Measurements from ENCODE around the gene FYB2.

Gene FYB2

DNA sequence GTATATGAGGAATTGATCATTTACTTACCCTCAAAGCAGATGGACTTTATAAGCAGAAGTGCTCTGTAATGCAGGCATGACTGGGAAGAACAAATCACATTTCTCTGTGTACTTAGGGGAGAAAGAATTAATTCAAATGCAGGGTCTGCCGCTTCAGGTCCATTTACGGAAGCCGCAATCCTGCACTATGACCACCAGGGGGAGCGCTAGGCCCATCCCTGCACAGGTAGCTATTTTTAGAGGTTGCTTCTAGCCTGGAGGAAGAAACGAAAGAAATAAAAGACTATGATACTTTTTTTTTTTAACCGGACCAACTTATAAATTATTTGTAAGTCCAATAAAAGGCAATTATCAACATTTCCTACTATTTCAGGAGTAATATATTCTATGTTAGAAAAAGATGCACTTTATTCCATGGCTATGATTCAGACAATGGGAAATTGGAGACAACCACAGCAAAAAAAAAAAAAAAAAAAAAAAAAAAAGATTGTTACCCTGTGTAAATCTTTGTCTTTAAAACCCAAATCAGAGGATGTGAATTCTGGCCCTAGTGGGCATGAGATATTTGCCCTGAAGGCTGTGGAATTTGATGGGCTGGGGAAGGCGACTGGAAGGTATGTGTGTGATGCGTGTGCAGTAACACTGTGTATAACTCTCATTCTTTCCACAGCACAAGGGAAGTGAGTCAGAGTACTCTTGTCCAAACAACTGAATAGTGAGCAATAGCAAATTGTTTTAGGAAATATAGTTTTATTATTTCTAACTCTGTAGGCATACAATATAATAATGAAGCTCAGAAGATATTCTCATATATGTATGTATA lies 12.9 kb upstream of the FYB2 start:
- DNase-seq = peak; percentile 43

DNA sequence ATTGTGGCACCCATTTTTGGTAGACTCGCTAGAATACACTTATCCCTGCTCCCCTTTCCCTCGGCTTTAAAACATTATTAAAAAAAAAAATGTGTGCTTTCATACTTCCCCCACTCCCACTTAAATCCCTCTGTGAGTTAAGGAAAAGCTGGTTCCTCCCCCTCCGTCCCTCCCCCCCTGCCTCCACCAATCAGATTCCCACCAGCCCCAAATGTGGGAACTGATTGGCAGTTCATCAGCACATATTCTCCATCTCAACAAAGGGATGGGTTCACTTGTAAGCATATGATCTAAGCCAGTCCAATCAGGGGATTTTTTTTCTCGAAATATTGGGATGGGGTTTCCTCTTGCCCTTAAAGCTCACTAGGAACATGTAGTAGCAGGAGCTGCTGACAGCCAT lies 10.8 kb upstream of the FYB2 start:
- no peak for DNase-seq

DNA sequence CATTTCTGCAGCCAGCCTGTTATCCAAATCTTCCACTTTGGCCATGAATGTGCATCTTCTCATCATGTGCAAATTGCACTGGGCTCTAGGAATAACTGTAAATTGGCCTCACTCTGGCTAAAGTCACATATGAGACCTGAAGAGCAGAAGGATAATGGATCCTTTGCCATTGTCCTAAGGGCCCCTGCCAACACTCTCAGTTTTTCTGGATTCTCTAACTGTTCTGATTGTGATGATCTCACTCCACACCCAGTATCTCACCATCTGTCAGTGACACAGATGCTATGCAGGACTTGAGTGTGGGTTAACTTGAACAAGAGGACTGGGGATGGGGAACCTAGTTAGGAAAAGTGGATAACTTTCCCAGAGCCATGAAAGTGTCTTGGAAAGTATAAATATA lies 8.5 kb upstream of the FYB2 start:
- DNase-seq = no peak

DNA sequence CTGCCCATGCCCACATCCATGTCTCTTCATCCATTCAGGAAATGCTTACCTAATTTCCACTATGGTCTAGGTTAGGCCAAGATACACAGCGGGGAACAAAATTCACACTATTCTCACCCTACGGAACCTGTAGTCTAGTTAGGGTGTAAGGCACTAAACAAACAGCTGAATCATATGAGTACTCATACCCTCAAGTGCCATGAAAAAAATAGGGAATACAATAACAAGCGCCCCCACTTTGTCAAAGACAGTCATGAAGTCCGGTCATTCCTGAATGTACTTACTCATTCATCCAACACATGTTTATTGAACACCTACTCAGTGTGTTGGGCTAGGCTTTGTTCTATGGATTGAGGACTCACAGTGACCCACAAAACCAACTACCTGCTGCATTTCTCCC lies 6.2 kb upstream of the FYB2 start:
- no peak for DNase-seq

DNA sequence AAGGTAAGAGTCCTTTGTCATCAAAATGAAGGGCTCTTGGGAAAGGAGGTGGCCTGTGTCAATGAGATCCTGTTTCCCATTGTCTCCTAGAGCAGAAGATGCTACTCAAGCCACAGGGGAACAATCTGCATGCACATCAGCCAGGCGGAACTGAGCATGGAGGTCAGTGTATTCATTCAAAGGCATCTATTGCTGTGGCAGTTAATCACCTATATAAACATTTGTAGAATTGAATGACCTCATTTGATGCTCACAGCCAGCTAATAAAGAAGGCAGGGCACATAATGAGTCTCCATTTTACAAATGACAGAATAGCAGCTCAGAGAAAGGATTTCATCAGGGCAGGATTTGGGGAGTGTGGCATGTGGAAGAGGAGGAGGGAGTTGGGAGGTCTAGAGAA lies 5.7 kb upstream of the FYB2 start:
- DNase-seq = no peak

DNA sequence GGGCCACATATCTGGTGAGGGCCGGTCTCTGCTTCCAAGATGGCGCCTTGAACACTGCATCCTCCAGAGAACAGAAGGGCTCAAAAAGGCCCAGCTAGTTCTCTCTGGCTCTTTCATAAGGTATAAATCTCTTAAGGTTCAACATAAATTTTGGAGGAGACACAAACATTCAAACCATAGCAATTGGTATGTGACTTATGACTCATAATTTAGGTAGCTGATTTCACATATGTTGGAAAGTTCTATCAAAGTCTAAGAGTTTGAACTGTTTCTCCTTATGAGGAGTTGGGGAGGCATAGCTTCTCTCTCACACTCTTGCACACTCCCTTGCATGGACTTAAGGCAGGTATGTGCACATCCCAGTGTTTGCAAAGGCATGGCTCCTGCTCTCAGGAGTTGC lies 5.1 kb upstream of the FYB2 start:
- DNase-seq = no peak

DNA sequence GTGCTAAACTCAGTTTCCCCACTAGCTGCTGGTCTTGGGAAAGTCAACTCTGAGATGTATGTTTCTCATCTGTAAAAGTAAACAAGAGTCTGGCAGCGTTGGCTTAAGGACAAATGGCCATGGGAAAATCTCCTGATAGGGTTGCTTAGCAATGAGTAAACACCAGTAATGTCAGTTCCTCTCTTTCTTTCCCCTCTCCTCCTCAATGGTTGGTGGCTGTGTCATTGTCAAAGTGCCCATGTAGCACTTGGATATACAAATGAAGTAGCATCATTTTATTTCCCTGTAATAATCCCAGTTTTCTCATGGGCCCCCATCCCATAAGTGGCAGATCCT lies 2.2 kb upstream of the FYB2 start:
- DNase-seq = no peak

DNA sequence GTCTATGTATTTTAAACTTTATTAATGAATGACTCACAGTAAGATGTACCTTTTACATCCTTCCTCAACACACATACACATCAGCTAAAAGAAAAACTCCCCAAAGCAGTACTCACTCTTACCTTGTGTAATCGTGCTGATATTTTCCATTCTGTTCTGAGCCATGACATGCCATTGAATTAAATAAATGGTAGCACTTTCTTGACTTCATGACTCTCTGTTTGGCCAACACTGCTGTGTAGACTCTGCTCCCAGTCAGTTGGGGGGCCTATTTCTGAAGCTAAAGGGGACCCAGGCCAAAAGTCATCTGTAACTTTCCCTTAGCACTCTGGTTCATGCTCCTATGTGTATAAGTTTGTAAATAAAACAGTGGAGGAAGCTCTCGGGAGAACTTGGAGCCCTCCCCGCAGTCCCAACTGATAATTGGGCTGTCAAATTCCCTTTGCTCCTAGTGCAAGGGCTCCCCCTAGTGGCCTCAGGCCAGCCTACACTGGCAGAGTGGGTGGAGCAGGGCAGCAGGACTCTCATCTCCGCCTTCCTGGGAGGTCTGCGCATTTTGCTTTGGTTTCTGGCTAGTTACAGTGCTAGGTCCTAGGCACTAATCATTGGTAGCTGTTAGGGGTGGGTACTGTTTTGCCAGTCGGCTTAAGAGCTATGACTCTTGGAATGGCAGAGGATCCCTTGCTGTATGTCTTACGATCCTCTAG lies 1.7 kb upstream of the FYB2 start:
- DNase-seq = peak; percentile 13

DNA sequence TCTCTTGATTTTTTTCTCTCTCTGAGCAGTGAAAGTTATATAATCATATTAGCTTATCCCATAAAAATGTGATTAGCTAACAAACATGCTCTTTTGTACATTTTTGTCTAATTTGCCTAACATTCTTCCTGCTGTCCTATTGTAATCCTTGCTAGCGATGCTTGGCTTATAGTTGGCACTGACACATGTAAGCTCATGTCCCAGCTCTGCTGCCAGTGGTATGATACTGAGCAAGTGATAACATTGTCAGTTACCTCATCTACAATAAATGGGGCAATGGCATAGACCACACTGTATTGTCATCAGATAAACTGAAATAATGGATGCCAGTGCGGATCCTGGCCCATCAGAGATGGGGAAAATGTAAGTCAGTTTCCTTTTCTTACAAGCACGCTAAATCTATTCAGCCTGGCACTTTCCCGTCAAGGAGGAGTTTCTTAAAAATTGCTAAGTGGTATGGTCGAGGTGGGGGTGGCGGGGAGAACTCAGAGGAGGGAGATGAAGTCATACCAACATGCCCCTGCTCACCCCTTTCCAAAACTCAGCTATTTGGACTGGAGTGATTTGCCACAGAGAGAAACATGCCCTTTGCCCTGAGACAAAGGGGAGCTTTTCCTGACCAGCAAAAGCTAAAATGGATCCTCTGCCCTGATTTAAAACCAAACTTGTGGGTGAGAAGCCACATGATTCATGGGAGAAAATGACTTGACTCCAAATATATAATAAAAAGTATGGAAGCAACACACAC lies 1.3 kb downstream of the FYB2 start:
- DNase-seq = no peak

DNA sequence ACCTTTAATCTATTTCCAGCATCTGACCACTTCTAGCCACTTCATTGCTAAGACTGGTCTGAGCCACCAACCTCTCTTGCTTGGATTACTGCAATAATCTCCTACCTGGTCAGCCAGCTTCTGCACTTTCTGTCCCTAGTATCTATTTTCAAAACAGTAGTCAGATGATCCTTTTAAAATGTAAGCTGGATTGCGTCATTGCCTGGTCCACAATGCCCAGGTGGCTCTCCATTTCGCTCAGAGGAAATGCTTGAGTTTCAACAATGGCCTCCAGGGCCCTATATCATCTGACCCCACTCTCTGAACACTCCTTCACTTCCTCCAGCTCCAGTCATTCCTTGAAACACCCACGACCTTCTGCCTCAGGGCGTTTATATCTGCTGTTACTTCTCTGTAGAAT lies 2.3 kb downstream of the FYB2 start:
- no peak for DNase-seq

DNA sequence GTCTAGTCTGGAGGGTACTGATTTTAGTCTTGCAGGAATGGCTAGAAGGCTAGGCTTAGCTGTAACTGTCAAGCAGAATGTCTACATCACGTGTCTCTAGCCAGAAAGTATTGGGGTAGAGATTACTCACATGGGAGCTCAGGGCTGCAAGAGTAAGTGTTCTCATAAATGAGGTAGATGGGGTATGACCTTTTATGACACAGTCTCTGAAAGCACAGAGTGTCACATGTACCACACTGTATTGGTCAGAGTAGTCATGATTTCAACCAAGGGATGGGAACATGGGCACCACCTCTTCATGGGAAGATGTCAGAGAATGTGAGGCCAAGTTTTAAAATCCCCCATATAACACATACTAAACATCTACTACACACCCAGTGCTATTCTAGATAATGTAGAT lies 2.9 kb downstream of the FYB2 start:
- DNase-seq = no peak

DNA sequence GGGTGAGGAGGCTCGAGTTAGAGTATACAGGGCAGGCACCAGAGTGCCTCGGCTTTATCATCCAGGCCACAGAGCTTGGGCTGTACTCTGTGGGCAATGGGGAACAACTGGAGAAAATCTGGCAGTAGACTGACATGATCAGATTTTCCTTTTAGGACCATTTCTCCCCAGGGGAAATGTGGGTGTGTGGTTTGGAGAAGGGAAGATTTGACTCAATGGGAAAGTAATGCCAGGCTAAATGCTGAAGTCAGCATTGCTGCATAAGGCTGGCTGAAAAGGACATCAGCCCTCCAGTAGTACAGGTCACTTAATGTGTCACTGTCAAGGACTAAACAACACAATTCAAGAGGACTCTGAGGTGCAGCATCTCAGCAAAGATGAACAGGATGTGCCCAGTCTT lies 5.0 kb downstream of the FYB2 start:
- no peak for DNase-seq

DNA sequence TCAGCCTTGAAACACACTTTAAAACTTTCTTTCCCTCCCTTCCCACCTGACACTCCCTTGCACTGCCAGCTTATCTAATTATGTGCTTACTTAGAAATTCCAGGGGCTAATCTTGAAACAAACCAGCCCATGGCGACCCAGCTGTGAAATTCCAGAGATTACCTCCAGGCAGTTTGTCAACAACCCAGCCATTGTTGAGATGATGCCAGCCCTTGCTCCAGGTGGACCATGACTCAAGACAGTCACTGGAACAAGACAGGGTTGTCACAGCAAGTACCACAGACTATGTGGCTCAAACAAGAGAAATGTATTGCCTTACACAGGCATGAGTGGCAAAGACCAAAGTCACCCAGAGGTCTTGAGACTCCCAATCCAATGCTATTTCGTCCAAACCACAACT lies 7.9 kb downstream of the FYB2 start:
- no peak for DNase-seq

DNA sequence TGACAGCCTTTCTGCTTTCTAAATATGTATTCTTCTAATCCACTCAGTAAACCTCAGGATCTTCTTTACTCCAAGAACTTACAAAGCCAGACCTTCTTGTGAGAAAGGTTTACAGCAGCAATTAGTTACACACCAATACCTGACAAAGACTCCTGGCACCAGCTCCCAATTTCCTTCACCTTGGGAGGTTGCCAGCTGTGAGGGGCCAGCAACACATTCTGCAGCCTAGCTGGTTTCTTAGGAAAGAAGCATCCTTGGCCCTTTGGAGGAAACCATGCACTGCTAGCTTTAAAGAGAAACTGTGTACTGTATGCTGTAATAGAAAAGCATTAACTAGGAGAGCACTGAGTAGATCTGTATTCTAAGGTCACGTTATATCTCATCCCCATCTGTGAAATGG lies 10.8 kb downstream of the FYB2 start:
- no peak for DNase-seq

DNA sequence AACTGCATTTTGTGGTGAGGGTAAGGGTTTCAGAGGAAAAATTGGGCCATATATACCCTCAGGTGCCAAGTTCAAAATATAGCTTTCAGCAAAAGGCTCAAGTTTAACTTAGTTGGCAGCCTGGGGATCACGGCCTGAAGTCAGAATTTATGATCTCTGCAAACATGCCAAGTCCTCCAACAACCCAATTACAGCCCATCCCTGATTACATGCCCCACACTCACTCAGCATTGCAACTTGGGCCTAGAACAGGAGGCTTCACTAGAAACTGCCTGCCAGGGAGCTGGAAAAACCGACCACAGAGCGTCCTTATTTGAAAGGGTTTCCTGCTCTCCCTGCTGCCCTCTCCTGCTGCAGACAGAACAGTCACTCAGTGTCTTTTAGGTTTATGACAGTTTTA lies 12.4 kb downstream of the FYB2 start:
- no peak for DNase-seq

DNA sequence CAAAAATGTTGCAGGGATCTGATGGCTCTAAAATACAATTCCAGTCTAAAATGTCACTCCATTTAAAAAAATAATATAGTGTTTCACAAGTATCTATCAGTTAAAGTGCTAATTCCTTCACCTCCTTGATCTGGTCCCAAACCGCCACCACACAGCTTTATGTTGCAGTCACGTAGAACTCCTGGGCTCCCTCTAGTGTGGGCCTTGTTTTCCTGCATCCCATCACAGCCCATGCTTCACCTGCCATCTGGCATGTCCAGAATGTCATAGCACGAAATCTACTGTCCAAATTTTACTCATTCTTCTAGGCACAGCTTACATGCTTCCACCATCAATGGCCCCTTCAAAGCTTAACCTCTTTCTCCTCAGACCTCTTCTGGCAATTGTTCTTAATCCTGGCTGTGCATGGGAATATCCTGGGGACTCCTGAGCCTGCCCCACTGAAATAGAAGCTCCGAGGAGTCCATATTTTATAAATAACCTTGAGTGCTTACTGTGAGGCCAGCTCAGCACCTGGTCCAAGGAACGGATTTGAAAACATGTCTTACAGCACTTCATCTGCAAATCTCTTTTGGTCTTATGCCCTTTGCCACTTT lies 15.5 kb downstream of the FYB2 start:
- DNase-seq = no peak

DNA sequence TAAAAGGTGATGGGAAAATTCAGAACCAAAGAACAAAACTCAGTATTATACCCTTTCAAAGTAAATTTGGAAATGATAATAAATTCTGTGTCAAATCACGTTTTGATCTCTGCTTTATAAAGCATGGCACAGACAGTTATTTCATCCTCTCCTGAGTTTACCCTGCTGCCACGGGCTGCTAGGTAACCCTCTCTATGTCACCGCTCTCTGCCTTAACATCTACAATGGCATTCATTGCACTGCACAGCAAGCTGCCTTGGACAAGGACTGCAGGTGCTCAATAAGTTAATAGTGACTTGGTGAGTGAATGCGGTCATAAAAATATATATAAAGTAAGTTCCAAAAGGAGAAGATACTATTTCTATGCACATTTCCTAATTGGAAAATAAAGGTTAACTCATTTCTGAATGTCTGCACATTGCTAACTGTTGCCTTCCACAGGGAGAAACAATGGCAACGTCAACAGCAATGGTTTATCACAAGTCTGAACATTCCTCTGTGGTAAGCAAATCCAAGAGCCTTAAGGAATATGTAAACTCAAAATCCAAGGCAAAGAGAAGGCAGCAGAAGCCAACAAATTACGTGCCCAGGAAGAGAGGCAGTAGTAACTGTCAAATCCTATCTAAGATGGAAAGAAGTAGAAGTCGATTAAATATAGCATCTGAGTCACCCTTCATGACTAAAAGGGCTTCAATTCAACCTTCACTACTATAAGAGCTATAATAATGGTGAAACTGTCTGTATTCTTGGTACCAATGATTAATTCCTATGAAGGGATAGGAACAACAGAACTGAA lies 19.4 kb downstream of the FYB2 start:
- DNase-seq = no peak

DNA sequence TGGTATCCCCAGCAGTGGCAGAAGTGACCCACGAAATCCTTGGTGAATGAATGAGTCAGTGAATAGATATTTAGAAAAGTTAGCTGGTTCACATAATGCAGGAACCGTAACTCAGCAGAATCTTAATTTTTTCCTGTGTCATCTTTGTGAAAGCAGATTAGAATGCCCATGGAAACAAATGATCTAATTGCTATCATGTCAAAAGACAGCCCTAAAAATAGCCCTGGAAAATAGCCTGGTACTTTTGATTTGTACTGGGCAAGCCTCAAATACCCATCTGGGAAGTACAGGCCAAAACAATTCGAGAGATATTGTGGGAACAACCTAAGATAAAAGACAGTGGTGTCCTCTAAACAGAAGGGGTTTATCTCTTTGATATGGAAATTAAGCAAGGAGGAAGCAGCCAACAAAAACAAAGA lies 21.1 kb downstream of the FYB2 start:
- DNase-seq = no peak

DNA sequence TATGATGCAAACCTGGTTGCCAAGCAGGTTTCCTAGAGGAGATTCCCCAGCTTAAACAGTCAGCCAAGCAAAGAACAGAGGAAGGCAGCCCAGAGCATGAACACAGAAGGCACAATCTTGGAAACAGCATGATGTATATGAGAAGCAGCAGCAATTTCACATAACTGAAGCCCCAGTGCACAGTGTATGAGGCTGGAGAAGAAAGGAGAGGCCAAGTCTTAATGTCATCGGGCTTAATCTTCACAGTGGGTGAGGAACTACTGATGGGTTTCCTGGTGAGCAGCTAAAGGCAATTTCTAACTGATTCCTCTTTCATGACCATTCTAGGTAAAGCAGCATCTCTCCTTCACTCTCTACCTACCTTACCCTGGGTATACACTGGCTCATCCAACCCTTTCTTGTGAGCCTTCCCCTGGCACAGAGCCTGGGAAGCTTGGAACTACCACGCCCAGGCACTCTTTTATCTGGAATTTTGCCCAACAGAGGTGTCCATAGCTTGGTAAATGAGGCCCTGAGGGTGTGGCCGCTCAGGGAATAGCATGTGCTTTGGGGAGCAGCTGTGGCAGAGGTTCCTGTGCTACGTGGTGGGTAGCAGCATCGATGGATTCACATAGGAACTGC lies 22.0 kb downstream of the FYB2 start:
- DNase-seq = no peak

DNA sequence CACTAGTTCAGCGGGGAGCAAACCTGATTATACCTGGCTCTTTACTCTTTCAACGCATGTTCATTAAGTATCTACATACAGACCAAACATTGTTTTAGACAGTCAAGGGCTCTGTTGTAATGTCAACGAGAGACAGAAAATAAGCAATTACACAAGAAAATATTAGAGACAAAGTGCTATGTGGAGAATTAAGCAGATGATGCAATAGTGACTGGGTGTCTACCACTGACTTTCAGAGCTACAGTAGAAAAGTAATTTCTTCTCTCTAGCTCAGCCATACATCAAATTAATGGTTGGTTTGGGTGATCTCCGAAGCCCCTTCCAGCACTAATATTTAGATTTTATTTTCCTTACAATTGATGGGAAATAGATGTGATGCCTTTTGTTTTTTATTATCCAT lies 23.3 kb downstream of the FYB2 start:
- DNase-seq = no peak

DNA sequence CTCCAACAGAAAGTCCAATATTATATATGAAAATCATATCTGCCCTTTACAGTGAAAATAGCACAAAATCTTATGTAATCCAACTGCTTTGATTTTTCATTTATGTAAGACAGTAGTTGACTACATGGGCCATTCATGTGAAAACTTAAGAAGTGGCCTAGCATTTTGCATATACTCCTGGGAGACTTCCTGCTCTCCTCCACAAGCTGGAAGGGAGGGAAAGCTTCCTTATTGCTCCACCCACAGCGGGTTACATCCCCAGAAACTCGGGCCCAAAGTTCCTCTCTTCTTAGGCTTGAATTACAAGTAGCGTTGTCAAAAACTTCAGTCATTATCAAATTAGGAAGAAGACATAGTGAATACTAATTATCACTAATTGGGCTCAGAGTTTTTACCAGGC lies 29.2 kb downstream of the FYB2 start:
- DNase-seq = no peak

DNA sequence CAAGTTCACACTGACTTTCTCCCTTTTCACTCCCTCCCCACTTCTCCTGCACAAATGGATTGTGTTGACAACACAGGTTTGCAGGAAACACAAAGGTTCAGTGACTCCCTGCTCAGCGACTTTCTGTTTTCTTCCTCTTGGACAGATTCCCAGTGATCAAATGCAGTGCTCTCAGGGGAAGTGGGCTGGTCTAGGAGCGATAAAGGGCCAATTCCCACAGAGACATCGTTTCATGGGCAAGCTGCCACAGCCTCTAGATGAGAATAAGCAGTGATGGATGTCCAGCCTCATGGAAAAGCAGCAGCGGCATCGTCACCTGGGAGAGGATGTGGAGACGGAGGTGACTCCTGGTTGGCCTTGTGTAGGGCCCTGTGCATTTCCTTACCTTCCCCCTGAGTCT lies 30.6 kb downstream of the FYB2 start:
- no peak for DNase-seq

Data from activated effector memory CD4-positive, alpha-beta T cell treated with Interleukin-2 at 50 U/mL for 16 hours (primary cell).